NCI-H1930 (cell line): ENCODE data around the gene OVOL2.

ENCODE experiments used
- DNase-seq, 2 experiments: peaks; one replicate each; lab custom pipeline; 2025; lab: John Stamatoyannopoulos, UW

OVOL2 gene

DNA sequence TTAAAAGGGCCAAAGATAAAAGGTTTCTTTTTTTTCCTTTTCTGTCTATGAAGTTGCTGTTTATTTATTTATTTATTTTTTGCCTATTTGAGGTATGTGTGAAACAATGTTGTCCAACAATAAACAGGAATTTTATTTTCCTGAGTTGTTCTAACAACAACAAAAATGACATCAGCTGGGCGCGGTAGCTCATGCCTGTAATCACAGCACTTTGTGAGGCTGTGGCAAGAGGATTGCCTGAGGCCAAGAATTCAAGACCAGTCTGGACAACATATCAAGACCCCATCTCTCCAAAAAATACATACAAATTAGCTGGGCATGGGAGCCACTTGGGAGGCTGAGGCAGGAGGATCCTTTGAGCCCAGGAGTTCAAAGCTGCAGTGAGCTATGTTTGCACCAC is 44.8 kb downstream of the OVOL2 start:
- DNase-seq, result no peak

DNA sequence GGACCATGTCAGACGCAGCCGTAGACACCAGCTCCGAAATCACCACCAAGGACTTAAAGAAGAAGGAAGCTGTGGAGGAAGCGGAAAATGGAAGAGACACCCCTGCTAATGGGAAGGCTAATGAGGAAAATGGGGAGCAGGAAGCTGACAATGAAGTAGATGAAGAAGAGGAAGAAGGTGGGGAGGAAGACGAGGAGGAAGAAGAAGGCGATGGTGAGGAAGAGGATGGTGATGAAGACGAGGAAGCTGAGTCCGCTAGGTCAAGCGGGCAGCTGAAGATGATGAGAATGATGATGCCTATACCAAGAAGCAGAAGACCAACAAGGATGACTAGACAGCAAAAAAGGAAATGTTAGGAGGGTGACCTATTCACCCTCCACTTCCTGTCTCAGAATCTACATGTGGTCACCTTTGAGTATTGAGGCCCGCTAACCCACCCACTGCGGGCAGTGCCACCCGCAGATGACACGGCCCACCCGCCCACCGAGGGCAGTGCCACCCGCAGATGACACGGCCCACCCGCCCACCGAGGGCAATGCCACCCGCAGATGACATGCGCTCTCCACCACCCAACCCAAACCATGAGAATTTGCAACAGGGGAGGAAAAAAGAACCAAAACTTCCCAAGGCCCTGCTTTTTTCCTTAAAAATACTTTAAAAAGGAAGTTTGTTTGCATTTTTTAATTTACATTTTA is 45.6 kb downstream of the OVOL2 start:
- DNase-seq, result no peak

- DNase-seq, result no peak
Observed at GRCh38 chr20:18011482-18011881, 46.2 kb downstream of the OVOL2 start.

DNA sequence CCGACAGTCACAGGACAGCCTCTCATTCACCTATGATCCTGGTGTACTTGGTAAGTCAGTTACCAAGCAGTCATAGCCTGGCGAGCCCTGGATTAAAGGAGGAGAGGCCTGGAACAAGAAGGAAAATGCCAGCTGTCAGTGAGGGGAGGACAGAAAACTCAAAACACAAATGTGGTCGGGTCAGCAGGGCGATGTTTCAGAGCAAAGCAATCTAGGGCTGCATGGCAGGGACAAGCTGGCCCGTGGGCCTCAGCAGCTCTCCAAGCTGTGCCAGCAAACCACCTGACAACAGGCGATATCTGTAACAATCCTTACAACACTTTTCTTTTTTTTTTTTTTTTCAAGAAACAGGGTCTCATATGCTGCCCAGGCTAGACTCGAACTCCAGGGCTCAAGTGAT is 48.6 kb downstream of the OVOL2 start:
- no peak for DNase-seq

- DNase-seq, result no peak
Observed at GRCh38 chr20:18007534-18008292, 50.0 kb downstream of the OVOL2 start.

- no peak for DNase-seq
Observed at GRCh38 chr20:18006684-18007083, 51.0 kb downstream of the OVOL2 start.

DNA sequence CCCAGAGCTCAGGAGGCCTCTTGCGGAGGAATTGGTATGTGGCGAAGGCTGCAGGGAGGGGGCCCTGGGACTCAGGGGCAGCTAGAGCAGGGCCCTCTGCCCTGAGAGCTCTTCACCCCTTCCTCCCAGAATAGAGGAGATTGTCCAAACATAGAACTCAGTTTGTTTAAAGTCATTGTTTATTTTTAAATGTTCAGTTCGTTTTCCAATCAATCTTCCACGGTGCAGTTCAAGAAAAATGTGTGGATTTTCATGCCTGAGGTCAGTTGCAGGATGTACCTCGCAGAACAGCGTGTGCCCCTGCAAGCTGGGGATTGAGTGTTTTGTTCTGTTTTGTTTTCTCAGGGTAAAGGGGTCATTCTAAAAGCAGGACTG is 51.7 kb downstream of the OVOL2 start:
- DNase-seq, result no peak

DNA sequence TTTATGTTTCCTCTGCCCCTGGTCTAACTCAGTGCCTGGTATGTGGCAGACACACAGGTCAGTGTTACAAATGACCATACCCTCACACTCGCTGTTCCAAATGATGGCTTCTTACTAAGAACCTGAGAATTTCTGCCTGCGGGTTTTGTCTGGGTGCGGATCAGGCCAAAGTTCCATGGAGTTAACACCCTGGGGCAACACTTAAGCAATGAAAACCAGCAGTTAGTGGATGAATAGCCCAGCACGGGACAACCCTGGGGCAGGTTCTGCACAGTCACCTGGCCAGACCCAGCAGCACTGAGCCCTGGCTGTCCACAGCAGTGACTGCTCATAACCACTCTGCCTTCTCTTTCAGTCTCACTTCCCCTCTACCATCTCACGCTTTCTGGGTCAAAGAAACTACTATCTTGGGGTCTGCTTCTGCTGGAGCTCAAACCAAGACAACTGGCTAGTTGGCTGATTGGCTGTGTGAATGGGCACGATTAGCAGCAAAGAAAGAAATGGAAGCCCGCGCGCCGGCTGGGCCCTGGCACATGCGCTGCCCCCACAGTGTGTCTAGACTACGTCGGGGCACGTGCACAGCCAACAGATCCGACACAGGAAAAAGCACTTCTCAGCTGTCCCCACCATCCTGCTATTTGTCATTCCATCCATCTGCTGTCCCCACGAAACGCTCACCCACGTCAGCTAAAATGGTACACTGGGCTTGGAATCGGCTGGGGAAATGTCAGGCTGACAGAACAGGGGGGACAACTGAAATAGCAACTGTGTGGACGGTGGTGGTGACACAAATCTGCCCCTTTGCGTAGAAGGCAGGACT is 52.3 kb downstream of the OVOL2 start:
- no peak for DNase-seq

- DNase-seq, result no peak
Observed at GRCh38 chr20:18004384-18005031, 53.2 kb downstream of the OVOL2 start.

- no peak for DNase-seq
Observed at GRCh38 chr20:18003897-18004296, 53.8 kb downstream of the OVOL2 start.

GRCh38 chr20:18001131-18001921 is 56.4 kb downstream of the OVOL2 start:
- no peak for DNase-seq

- no peak for DNase-seq
Observed at GRCh38 chr20:17999566-17999965, 58.1 kb downstream of the OVOL2 start.

DNA sequence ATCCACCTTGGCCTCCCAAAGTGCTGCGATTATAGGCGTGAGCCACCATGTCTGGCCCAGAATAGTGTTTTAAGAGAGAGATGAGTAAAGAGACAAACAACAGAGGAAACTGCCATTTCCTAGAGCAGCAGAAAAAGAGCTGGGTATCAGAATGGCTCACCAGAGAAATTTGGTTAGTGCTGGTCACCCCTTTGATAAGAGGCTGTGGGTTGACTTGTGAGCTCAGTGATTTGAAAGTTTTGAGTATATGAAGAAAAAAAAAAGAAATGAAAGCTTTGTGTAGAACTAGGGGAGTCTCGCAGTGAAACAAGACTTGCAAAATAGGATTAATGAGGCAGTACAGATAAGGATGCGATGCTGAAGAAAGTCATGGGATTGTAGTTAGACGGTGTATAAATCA is 59.3 kb downstream of the OVOL2 start:
- no peak for DNase-seq

- DNase-seq, result no peak
Observed at GRCh38 chr20:17995967-17996819, 61.5 kb downstream of the OVOL2 start.

DNA sequence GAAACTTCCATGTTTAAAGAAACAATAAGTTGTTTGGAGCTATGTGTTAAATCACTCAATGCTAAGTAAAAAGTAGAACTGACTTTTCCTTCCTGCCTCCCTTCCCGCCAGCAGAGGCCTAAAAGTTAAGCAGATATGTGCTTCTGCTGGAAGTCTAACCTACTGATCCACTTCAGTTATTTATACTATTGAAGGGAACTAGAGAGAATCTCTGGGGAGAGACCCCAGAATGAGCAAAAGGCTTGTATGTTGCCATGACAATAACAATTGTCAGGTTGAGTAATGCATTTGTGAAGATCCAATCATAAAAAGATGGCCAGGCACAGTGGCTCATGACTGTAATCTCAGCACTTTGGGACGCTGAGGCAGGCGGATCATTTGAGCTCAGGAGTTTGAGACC is 64.2 kb downstream of the OVOL2 start:
- DNase-seq, result no peak

DNA sequence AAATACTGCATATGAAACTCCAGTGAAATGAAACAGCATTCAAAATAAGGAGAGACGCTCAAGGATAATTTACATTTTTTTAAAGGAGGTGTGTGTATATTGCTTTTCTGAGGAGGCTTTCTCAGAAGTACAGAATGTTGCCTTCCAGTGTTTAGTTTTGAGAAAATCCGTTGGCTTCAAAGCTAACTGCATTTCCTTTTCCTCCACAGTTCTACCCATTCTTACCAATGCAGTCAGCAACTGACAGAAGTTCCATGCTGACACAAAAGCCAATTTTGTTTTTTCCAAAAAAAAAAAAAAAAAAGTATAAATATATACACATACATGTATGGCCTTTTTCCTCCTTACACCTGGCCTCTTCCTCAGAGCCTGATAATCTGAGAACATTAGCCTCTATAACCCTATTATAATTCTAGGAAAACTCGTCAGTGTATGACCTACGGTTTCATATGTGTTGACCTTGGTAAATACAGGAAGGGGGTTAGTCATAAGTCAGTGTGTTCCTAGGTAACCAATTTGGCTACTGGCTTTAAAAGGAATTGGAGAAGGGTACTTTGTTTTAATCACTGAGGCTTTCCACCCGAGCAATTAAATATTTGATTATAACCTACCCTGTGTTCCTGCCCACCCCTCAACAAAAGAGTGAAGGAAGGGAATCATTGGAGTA is 64.7 kb downstream of the OVOL2 start:
- no peak for DNase-seq

DNA sequence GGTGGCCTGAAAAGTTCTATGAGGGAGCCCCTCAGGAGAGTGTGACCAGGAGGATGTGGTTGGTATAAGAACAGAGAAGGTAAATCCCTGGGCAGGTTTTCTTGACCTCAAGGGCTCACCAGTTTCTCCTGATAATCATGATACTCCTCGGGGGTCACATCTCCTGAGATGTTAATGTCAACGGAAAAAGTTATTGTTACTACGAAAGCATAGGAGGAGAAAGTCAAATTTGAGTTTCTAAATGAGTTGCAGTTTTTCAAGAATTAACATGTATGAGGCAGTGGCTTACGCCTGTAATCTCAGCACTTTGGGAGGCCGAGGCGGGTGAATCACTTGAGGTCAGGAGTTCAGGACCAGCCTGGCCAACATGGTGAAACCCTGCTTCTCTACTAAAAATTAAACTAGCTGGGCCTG is 65.5 kb downstream of the OVOL2 start:
- DNase-seq, result no peak

GRCh38 chr20:17990278-17990972 is 67.3 kb downstream of the OVOL2 start:
- DNase-seq, result no peak

- DNase-seq, result no peak
Observed at GRCh38 chr20:17987988-17988387, 69.7 kb downstream of the OVOL2 start.
